SK-N-SH (cell line): ENCODE data around the gene MICAL2. TPM values are rescaled to one million over a fixed set of nuclear protein-coding genes. Genes with fewer than 3 reads are reported as not detected.

Experiments used
- CTCF ChIA-PET: fragments of 300-600, 350-600 bp; formaldehyde crosslinking; extraction: SDS; loops from one replicate; lab custom pipeline; 2021; lab: Yijun Ruan, JAX
- POLR2A ChIA-PET: fragments of 350-600 bp; sonication (Branson Sonifier 250); formaldehyde crosslinking; extraction: SDS; loops from one replicate; lab custom pipeline; 2020; ENCODE audit warnings: antibody characterized with exemption, inconsistent platforms; lab: Yijun Ruan, JAX
- DNase-seq: peaks from one replicate; pipeline ENCODE4 v3.0.0; 2012
- H2AFZ ChIP-seq: fragments of 200-600 bp; sonication (generic); 2 replicates; pipeline ENCODE4 v1.8.1; 2016; ENCODE audit warnings: antibody characterized with exemption, mild to moderate bottlenecking, low read depth
- H3F3A ChIP-seq: fragments of 200-600 bp; sonication (generic); replicated peaks from 2 replicates; pipeline ENCODE3; 2016; ENCODE audit warnings: antibody characterized with exemption, mild to moderate bottlenecking; ENCODE audit not compliant: insufficient read depth
- H3K27ac ChIP-seq, 2 experiments: fragments of 200-500 bp in 1 of 2; fragments of 200-600 bp in 1 of 2; sonication (Bioruptor generic) in 1 of 2; sonication (generic), shearing (Covaris generic) in 1 of 2; 2 replicates each; pipeline versions ENCODE4 v1.5.1 to v1.6.1; 2014 to 2016; ENCODE audit warnings: low read depth in 2 of 2, inconsistent platforms in 1 of 2, low read length in 1 of 2, mild to moderate bottlenecking in 1 of 2, mixed read lengths in 1 of 2
- H3K27me3 ChIP-seq: fragments of 200-600 bp; sonication (generic), shearing (Covaris generic); 2 replicates; pipeline ENCODE4 v1.6.1; 2016; ENCODE audit warnings: mixed run types; ENCODE audit not compliant: insufficient read depth
- H3K36me3 ChIP-seq, 2 experiments: fragments of 200-500 bp in 1 of 2; fragments of 200-600 bp in 1 of 2; sonication (Bioruptor generic) in 1 of 2; sonication (generic) in 1 of 2; replicated peaks in 1 of 2; 2 replicates each; pipeline versions ENCODE3 to v1.5.1; 2014 to 2016; ENCODE audit warnings: low read length in 1 of 2, mild to moderate bottlenecking in 1 of 2; ENCODE audit not compliant: insufficient read depth in 2 of 2, control insufficient read depth in 1 of 2
- H3K4me1 ChIP-seq, 2 experiments: fragments of 200-500 bp in 1 of 2; fragments of 200-600 bp in 1 of 2; sonication (Bioruptor generic) in 1 of 2; sonication (generic), shearing (Covaris generic) in 1 of 2; 2 replicates each; pipeline versions ENCODE4 v1.5.1 to v1.6.1; 2014 to 2016; ENCODE audit warnings: low read depth in 1 of 2, low read length in 1 of 2, mixed run types in 1 of 2; ENCODE audit not compliant: insufficient read depth in 2 of 2, control insufficient read depth in 1 of 2
- H3K4me2 ChIP-seq: fragments of 200-600 bp; sonication (generic), shearing (Covaris generic); 2 replicates; pipeline ENCODE4 v1.6.1; 2017; ENCODE audit warnings: mixed run types
- H3K4me3 ChIP-seq, 2 experiments: fragments of 200-500 bp in 1 of 2; fragments of 200-600 bp in 1 of 2; sonication (Bioruptor generic) in 1 of 2; sonication (generic), shearing (Covaris generic) in 1 of 2; 2 replicates each; pipeline versions ENCODE4 v1.5.1 to v1.8.1; 2014 to 2016; ENCODE audit warnings: low read depth in 2 of 2, inconsistent platforms in 1 of 2, low read length in 1 of 2, mild to moderate bottlenecking in 1 of 2, mixed read lengths in 1 of 2, moderate library complexity in 1 of 2
- H3K79me2 ChIP-seq: fragments of 200-600 bp; sonication (generic); 2 replicates; pipeline ENCODE4 v1.8.1; 2017; ENCODE audit warnings: mild to moderate bottlenecking; ENCODE audit not compliant: insufficient read depth
- H3K9ac ChIP-seq: fragments of 200-600 bp; sonication (generic); 2 replicates; pipeline ENCODE4 v1.6.1; 2017; ENCODE audit warnings: mixed run types
- H3K9me2 ChIP-seq: fragments of 200-600 bp; sonication (generic); 2 replicates; pipeline ENCODE4 v1.6.1; 2017; ENCODE audit warnings: mixed run types
- H3K9me3 ChIP-seq: fragments of 200-600 bp; sonication (generic); 2 replicates; pipeline ENCODE4 v1.6.1; 2017; ENCODE audit warnings: mixed run types, mild to moderate bottlenecking, moderate library complexity
- H4K20me1 ChIP-seq: fragments of 200-600 bp; sonication (generic); 2 replicates; pipeline ENCODE4 v1.6.1; 2017; ENCODE audit warnings: mild to moderate bottlenecking, mixed run types; ENCODE audit not compliant: insufficient read depth
- ELF1 ChIP-seq: IDR thresholded peaks from 2 replicates; pipeline ENCODE4 v1.4.0; 2012
- FOSL2 ChIP-seq: IDR thresholded peaks from 2 replicates; pipeline ENCODE4 v1.4.0; 2012; ENCODE audit warnings: low read depth, mild to moderate bottlenecking, moderate library complexity, borderline replicate concordance
- FOXJ3 ChIP-seq: sonication (generic); formaldehyde crosslinking; IDR thresholded peaks from 2 replicates; pipeline ENCODE4 v1.5.1; 2020; ENCODE audit warnings: mild to moderate bottlenecking, missing genetic modification reagents
- FOXM1 ChIP-seq: IDR thresholded peaks from 2 replicates; pipeline ENCODE4 v1.4.0; 2012; ENCODE audit warnings: low read depth, mild to moderate bottlenecking
- GABPA ChIP-seq: IDR thresholded peaks from 2 replicates; pipeline ENCODE4 v1.4.0; 2012; ENCODE audit warnings: low read depth, mild to moderate bottlenecking
- JUND ChIP-seq: IDR thresholded peaks from 2 replicates; pipeline ENCODE4 v1.4.0; 2012
- RCOR1 ChIP-seq: fragments of 150-350 bp; IDR thresholded peaks from 2 replicates; pipeline ENCODE4 v1.6.1; 2017; ENCODE audit warnings: antibody characterized with exemption, low read length
- RFX5 ChIP-seq: IDR thresholded peaks from 2 replicates; pipeline ENCODE4 v1.6.1; 2012; ENCODE audit warnings: mild to moderate bottlenecking, improper control_type of control experiment, low read length
- RXRA ChIP-seq: IDR thresholded peaks from 2 replicates; pipeline ENCODE4 v1.4.0; 2012; ENCODE audit warnings: low read depth, mild to moderate bottlenecking, borderline replicate concordance
- SIN3A ChIP-seq: IDR thresholded peaks from 2 replicates; pipeline ENCODE4 v1.6.1; 2012; ENCODE audit warnings: low read depth, mild to moderate bottlenecking, low read length, moderate library complexity, borderline replicate concordance
- SMC3 ChIP-seq: IDR thresholded peaks from 2 replicates; pipeline ENCODE4 v1.6.1; 2012; ENCODE audit warnings: low read depth, low read length, improper control_type of control experiment
- TAF1 ChIP-seq: IDR thresholded peaks from 2 replicates; pipeline ENCODE4 v1.6.1; 2012; ENCODE audit warnings: low read depth, mild to moderate bottlenecking, low read length, moderate library complexity, borderline replicate concordance
- TEAD4 ChIP-seq: IDR thresholded peaks from 2 replicates; pipeline ENCODE4 v1.4.0; 2012; ENCODE audit warnings: mild to moderate bottlenecking, borderline replicate concordance; ENCODE audit not compliant: insufficient read depth
- WGBS: methylation state at CpG from one replicate; pipeline ENCODE4 v1.1.6; 2017; ENCODE audit warnings: low lambda C conversion rate; 5-methylcytosine and 5-hydroxymethylcytosine counted together
- polyA plus RNA-seq, 3 experiments: library from polyadenylated mRNA; depleted of rRNA; stranded (reverse); fragments of >200 nt; gene quantifications; 2 replicates each; pipeline ENCODE4 v1.2.3, GENCODE V29; 2012
- TF ChIP-seq, protein P1 (sequence below): fragments of 150-350 bp; IDR thresholded peaks from 2 replicates; pipeline ENCODE4 v1.6.1; 2017; ENCODE audit warnings: antibody characterized with exemption, low read length, low read depth, borderline replicate concordance
- TF ChIP-seq, protein P2 (sequence below): IDR thresholded peaks from 2 replicates; pipeline ENCODE4 v1.4.0; 2012; ENCODE audit warnings: low read depth
- TF ChIP-seq, protein P3 (sequence below): IDR thresholded peaks from 2 replicates; pipeline ENCODE4 v1.4.0; 2012; ENCODE audit warnings: low read depth, borderline replicate concordance
- TF ChIP-seq, protein P4 (sequence below): IDR thresholded peaks from 2 replicates; pipeline ENCODE4; 2012

MICAL2 gene
- polyA plus RNA-seq, 1 of the 3 experiments (the other 2 are of a cell fraction) = 54.6 TPM

DNA sequence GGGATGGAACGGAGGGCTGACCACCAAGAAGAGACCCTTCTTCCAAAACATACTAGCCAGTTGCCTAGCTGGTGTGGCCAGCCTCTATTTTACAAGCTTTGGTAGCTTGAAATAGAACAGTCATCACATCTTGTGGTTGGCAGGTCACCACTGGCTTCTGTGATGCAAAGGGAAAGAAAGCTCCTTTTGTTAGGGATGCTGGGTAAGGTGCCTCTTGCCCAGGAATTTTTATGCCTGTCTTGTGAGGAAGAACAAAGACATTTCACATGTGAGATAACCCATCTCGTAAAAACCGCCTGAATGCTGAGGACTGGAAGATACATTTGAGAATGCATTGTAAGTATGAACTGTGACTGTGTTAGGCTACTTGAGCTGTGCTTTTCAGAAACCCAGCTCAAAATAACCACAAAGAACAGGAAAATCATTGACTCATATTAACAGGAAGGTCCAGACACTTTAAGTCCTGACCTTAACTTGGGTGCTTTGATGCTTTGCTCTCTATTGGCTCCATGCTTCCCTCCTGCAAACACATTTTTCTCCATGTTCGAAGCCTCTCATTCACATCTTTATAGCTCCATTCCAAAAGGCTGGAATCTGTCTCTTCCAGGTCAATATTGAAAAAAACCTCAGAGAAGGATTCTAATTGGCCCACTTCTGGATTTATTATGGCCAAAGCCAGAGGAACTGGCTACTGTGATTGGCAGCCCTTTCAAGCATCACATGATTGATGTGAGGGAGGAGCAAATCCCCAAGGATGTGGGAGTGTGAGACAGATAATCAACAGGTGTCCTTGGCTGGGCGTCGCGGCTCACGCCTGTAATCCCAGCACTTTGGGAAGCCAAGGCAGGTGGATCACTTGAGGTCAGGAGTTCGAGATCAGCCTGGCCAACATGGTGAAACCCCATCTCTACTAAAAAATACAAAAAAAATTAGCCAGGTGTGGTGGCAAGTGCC, 53.9 kb downstream of the MICAL2 start (continued):
- TF ChIP-seq SMC3 = no peak
- TF ChIP-seq FOSL2 = peak; percentile 26; the same call in 1 of the 2 replicates
- TF ChIP-seq FOXJ3 = no peak
- no peak for TF ChIP-seq RCOR1
- peak; percentile 49 for TF ChIP-seq JUND
- TF ChIP-seq, protein P1, sequence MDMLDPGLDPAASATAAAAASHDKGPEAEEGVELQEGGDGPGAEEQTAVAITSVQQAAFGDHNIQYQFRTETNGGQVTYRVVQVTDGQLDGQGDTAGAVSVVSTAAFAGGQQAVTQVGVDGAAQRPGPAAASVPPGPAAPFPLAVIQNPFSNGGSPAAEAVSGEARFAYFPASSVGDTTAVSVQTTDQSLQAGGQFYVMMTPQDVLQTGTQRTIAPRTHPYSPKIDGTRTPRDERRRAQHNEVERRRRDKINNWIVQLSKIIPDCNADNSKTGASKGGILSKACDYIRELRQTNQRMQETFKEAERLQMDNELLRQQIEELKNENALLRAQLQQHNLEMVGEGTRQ = no peak
- TF ChIP-seq FOXM1 = peak; percentile 73; the same call in 1 of the 2 replicates
- TF ChIP-seq, protein P2, sequence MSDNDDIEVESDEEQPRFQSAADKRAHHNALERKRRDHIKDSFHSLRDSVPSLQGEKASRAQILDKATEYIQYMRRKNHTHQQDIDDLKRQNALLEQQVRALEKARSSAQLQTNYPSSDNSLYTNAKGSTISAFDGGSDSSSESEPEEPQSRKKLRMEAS = peak; percentile 95
- TF ChIP-seq, protein P3, sequence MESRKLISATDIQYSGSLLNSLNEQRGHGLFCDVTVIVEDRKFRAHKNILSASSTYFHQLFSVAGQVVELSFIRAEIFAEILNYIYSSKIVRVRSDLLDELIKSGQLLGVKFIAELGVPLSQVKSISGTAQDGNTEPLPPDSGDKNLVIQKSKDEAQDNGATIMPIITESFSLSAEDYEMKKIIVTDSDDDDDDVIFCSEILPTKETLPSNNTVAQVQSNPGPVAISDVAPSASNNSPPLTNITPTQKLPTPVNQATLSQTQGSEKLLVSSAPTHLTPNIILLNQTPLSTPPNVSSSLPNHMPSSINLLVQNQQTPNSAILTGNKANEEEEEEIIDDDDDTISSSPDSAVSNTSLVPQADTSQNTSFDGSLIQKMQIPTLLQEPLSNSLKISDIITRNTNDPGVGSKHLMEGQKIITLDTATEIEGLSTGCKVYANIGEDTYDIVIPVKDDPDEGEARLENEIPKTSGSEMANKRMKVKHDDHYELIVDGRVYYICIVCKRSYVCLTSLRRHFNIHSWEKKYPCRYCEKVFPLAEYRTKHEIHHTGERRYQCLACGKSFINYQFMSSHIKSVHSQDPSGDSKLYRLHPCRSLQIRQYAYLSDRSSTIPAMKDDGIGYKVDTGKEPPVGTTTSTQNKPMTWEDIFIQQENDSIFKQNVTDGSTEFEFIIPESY = no peak

DNA sequence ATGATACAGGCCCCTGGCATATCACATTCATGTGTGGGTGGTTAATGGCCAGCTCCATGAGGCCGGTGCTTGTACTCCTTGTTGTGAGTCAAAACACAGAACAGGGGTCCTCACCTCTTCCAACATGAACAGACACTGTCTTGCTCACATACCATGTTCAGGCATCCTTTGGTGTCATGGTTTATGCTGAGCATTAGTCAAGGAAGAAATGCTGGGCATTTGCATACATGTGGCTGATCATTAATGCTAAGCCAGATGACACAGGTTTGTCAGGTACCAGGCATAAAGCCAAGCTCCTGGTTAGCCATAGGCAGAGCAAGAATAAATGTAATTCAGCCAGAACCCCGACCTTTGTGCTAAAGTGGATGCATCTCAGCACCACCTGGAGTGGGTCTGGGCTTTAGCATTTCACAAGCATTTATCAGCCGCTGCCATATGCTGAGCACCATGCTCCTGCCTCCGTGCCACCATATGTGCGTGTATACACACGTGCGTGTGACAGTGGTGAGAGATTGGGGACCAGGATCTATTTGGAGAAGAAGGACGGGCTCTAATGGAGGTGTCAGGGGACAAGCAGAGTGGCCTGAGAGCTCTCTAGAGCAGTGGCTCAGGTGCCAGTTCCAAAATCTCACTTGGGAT, 55.0 kb downstream of the MICAL2 start:
- ChIA-PET CTCF (interaction anchor here (1.1 to 1.8 kb wide), 3 partner anchors 12 to 116 kb away, joined by 3 to 5 read pairs (median 4); no protein-coding TSS in a partner anchor), POLR2A (no interaction called here)
- H3K36me3 ChIP-seq = peaks cover 11 to 36% of the 10 kb centered on the region in 2 experiments
- H3K9ac ChIP-seq = peak overlapping the region; percentile 83; the same call in 1 of the 2 replicates
- no peaks in the 10 kb centered on the region for H4K20me1 ChIP-seq
- no peaks in the 10 kb centered on the region for H3K9me2 ChIP-seq
- peaks cover 70% of the 10 kb centered on the region for H3F3A ChIP-seq
- H3K27me3 ChIP-seq = no peaks in the 10 kb centered on the region
- no peak overlapping the region for H3K4me2 ChIP-seq
- TF ChIP-seq FOSL2 = no peak
- TF ChIP-seq, protein P1 = no peak
- TF ChIP-seq GABPA = no peak
- TF ChIP-seq SMC3 = no peak
- TF ChIP-seq TAF1 = no peak
- no peak for TF ChIP-seq RXRA
- no peak for TF ChIP-seq SIN3A
- TF ChIP-seq ELF1 = no peak
- TF ChIP-seq RFX5 = no peak
- no peak for TF ChIP-seq TEAD4
- TF ChIP-seq, protein P4, sequence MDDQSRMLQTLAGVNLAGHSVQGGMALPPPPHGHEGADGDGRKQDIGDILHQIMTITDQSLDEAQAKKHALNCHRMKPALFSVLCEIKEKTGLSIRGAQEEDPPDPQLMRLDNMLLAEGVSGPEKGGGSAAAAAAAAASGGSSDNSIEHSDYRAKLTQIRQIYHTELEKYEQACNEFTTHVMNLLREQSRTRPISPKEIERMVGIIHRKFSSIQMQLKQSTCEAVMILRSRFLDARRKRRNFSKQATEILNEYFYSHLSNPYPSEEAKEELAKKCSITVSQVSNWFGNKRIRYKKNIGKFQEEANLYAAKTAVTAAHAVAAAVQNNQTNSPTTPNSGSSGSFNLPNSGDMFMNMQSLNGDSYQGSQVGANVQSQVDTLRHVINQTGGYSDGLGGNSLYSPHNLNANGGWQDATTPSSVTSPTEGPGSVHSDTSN = no peak
- TF ChIP-seq, protein P3 = no peak
- H3K4me1 ChIP-seq = peaks cover 6 to 57% of the 10 kb centered on the region in 2 experiments; a peak in 3 of 4 replicates
- peak overlapping the region in 1 of 2 experiments; percentile 99; a peak in 2 of 4 replicates for H3K27ac ChIP-seq
- no peaks in the 10 kb centered on the region for H3K9me3 ChIP-seq
- H3K4me3 ChIP-seq = no peak overlapping the region
- DNase-seq = no peak
- H3K79me2 ChIP-seq = peaks cover 83% of the 10 kb centered on the region
- 92% methylated on average over 8 of the region's 8 CpGs for WGBS
- no peak overlapping the region for H2AFZ ChIP-seq
